HG03108 (cell line): Measurements from ENCODE around the gene ZC3H8.

Source experiments
- ATAC-seq: cut with Tn5 transposase; IDR thresholded peaks from one replicate; pipeline ENCODE4 v1.9.1; 2021; ENCODE audit warnings: moderate library complexity; ENCODE audit not compliant: unreplicated experiment

ZC3H8 gene

GRCh38 chr2:112197868-112198267, 57.0 kb downstream of the ZC3H8 start:
- ATAC-seq, result no peak

- no peak for ATAC-seq
These were observed 58.9 kb downstream of the ZC3H8 start for GRCh38 chr2:112195950-112196349.

- ATAC-seq, result no peak
These were observed 59.6 kb downstream of the ZC3H8 start for GRCh38 chr2:112195167-112195766.

- ATAC-seq, result no peak
These were observed 60.4 kb downstream of the ZC3H8 start for GRCh38 chr2:112194482-112194881.

GRCh38 chr2:112194028-112194427, 60.8 kb downstream of the ZC3H8 start:
- no peak for ATAC-seq

GRCh38 chr2:112189001-112189556, 65.8 kb downstream of the ZC3H8 start:
- no peak for ATAC-seq

- no peak for ATAC-seq
These were observed 66.8 kb downstream of the ZC3H8 start for GRCh38 chr2:112187805-112188596.

- no peak for ATAC-seq
These were observed 67.7 kb downstream of the ZC3H8 start for GRCh38 chr2:112187046-112187715.

- ATAC-seq, result no peak
These were observed 69.7 kb downstream of the ZC3H8 start for GRCh38 chr2:112185131-112185530.

GRCh38 chr2:112184121-112184520, 70.7 kb downstream of the ZC3H8 start:
- ATAC-seq, result no peak

- ATAC-seq, result no peak
These were observed 71.4 kb downstream of the ZC3H8 start for GRCh38 chr2:112183327-112184025.

- no peak for ATAC-seq
These were observed 72.2 kb downstream of the ZC3H8 start for GRCh38 chr2:112182581-112183034.

GRCh38 chr2:112181571-112182290, 73.1 kb downstream of the ZC3H8 start:
- ATAC-seq, result no peak

- ATAC-seq, result no peak
These were observed 78.8 kb downstream of the ZC3H8 start for GRCh38 chr2:112175958-112176573.

- no peak for ATAC-seq
These were observed 79.5 kb downstream of the ZC3H8 start for GRCh38 chr2:112175333-112175732.

- no peak for ATAC-seq
These were observed 80.5 kb downstream of the ZC3H8 start for GRCh38 chr2:112174383-112174782.

- ATAC-seq, result no peak
These were observed 81.1 kb downstream of the ZC3H8 start for GRCh38 chr2:112173646-112174319.

- ATAC-seq, result no peak
These were observed 84.3 kb downstream of the ZC3H8 start for GRCh38 chr2:112170495-112170894.

- ATAC-seq, result no peak
These were observed 86.3 kb downstream of the ZC3H8 start for GRCh38 chr2:112168422-112169124.
